Fibroblast of the aortic adventitia (primary cell): ENCODE measurements around the gene CNPY3. TPM values are rescaled to one million over a fixed set of nuclear protein-coding genes. Genes with fewer than 3 reads are reported as not detected.
"Not testable (repeated sequence)": the region's sequence is repeated elsewhere in the genome, so short reads cannot be mapped to it uniquely, and the experiment has no call there.

Experiments used
- DNase-seq: peaks from one replicate; pipeline ENCODE4 v3.0.0-alpha.2; 2010; ENCODE audit warnings: low read depth
- H3K4me3 ChIP-seq: 2 replicates; pipeline ENCODE4 v1.5.1; 2011; ENCODE audit warnings: low read depth, mild to moderate bottlenecking, control low read depth, low read length, moderate library complexity
- CTCF ChIP-seq: IDR thresholded peaks from 2 replicates; pipeline ENCODE4 v1.5.1; 2011; ENCODE audit warnings: mild to moderate bottlenecking, low read length, control low read depth, inconsistent platforms; ENCODE audit not compliant: insufficient read depth
- total RNA-seq: library from RNA; depleted of rRNA; stranded (reverse); fragments of >200 nt; gene quantifications from 2 replicates; pipeline ENCODE4 v1.2.3, GENCODE V29; 2012; ENCODE audit warnings: low replicate concordance

CNPY3 gene
- total RNA-seq, 1 donor: 23.2 TPM

- no peak for DNase-seq
- no peak for TF ChIP-seq CTCF
- H3K4me3 ChIP-seq: no peak overlapping the region
These were observed 8.5 kb downstream of the CNPY3 start for GRCh38 chr6:42937548-42938427.

DNA sequence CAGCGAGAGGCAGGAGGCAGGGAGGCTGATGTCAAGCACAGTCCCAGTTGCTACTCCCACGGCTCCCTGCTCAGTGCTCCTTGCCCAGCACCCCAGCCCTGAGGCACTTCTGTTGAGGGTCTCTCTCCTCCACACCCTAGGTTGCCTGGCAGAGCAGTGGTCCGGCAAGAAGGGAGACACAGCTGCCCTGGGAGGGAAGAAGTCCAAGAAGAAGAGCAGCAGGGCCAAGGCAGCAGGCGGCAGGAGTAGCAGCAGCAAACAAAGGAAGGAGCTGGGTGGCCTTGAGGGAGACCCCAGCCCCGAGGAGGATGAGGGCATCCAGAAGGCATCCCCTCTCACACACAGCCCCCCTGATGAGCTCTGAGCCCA is 9.1 kb downstream of the CNPY3 start:
- TF ChIP-seq CTCF: no peak
- no peak overlapping the region for H3K4me3 ChIP-seq
- DNase-seq: no peak

DNA sequence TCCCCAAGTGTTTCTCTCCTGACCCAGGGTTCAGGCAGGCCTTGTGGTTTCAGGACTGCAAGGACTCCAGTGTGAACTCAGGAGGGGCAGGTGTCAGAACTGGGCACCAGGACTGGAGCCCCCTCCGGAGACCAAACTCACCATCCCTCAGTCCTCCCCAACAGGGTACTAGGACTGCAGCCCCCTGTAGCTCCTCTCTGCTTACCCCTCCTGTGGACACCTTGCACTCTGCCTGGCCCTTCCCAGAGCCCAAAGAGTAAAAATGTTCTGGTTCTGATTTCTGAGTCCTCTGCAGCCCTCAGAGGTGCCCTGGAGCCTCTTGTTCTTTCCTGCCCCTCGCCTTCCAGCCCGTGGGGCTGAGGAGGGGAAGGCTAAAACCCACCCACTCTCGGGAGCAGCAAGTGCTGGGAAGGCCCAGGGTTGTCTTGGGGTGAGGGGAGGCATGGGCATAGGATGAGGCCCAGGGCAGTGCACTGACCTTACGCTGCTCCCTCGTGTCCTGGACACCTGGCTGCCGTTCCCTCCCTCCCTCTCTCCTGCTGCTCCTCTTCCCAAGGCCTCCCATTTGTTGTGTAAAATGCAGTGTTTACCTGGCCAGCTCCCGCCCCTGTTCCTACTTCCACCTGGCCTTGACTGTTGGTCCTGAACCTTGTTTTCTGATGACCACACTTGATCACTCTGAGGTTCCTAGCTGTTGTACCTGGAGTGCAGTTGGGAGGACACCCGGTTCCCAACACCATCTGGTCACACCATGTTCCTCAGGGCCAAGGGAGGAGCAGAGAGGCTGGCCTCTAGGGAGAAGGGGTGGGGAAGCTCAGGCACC is 9.9 kb downstream of the CNPY3 start:
- no peak for DNase-seq
- TF ChIP-seq CTCF: no peak
- no peak overlapping the region for H3K4me3 ChIP-seq

DNA sequence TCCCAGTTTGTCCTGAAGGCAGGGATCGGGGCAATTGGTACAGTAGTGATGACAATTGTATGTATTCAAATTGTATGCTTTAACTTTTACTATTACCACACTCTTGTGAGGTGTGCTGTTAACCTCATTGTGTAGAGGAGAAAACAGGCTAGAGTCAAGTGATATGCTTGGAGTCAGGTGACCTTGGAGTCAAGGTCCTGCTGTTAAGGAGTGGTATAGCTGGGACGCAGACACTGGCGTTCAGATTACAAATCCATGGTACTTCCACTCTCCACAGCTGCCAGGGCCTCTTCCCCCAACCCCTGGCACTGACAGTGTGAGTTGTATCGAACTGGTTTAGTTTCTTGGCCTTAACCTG is 10.5 kb downstream of the CNPY3 start:
- no peak overlapping the region for H3K4me3 ChIP-seq
- no peak for DNase-seq
- no peak for TF ChIP-seq CTCF

DNA sequence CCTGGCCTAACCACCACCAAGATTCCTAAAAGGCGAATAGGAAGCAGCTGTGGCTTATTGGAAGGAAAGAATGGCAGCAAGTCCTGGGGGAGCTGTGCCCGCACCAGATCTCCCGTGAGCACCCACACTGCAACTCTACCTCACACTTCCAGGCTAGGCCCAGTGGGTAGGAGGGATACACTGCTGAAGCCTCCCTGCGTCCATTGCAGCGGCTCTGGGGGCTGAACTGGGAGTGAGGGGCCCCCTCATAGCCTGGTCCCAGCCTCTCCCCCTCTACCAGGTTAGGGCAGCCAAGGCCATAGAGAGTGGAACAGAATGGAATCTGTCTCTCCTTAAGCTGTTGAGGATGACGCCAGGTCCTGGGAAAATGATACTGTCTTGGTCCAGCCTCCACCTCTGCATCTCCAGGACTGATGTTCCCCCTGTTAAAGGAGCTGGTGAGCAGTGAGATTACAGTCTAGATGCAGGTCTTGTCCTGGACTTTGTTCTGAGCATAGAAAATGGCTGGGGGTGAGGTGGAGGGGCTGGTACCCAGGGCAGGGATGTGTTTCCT is 11.3 kb downstream of the CNPY3 start:
- no peak for TF ChIP-seq CTCF
- no peak overlapping the region for H3K4me3 ChIP-seq
- no peak for DNase-seq

- not testable (repeated sequence) for H3K4me3 ChIP-seq, DNase-seq
These were observed 12.1 kb downstream of the CNPY3 start for GRCh38 chr6:42941356-42941755.

DNA sequence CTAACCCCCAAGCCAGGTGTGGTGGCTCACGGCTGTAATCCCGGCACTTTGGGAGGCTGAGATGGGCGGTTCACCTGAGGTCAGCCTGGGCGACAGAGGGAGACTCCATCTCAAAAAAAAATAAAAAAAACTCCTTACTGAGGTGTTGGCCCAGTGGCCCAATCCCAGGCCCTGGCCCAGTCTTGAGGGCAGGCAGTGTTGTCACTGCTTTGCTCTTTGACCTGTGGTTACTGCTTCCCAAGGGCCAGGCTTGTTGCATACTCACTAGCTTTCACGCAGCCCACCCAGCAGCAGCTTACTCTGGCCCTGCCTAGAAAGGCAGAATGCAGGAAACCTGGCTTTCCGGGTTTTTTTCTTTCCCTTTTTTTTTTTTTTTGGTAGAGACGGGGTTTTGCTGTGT is 13.2 kb downstream of the CNPY3 start:
- TF ChIP-seq CTCF: no peak
- DNase-seq: no peak
- no peak overlapping the region for H3K4me3 ChIP-seq
